Measurements from ENCODE around the gene RAPGEF4.
A peak's percentile ranks its signal among the peaks of the same experiment; 100 is the strongest.
"Not testable (repeated sequence)": the region's sequence is repeated elsewhere in the genome, so short reads cannot be mapped to it uniquely, and the experiment has no call there.

Gene RAPGEF4

GRCh38 chr2:172726172-172726735 is 9.4 kb upstream of the RAPGEF4 start:
- DNase-seq = peak; percentile 21

GRCh38 chr2:172730411-172730810 is 5.2 kb upstream of the RAPGEF4 start:
- DNase-seq = no peak

GRCh38 chr2:172734711-172735581 is 699 bp upstream of the RAPGEF4 start:
- peak; percentile 25 for DNase-seq

- DNase-seq = no peak
These were observed 954 bp downstream of the RAPGEF4 start for GRCh38 chr2:172736424-172737174.

- peak; percentile 21 for DNase-seq
These were observed 4.1 kb downstream of the RAPGEF4 start for GRCh38 chr2:172739661-172740266.

GRCh38 chr2:172740856-172741255 is 5.2 kb downstream of the RAPGEF4 start:
- no peak for DNase-seq

GRCh38 chr2:172742931-172743540 is 7.4 kb downstream of the RAPGEF4 start:
- DNase-seq = no peak

GRCh38 chr2:172743898-172744297 is 8.3 kb downstream of the RAPGEF4 start:
- DNase-seq = no peak

GRCh38 chr2:172745636-172746035 is 10.0 kb downstream of the RAPGEF4 start:
- DNase-seq = peak; percentile 45

- not testable (repeated sequence) for DNase-seq
These were observed 12.9 kb downstream of the RAPGEF4 start for GRCh38 chr2:172748543-172748942.

GRCh38 chr2:172749388-172749787 is 13.7 kb downstream of the RAPGEF4 start:
- DNase-seq = no peak

- DNase-seq = no peak
These were observed 15.9 kb downstream of the RAPGEF4 start for GRCh38 chr2:172751564-172751963.

GRCh38 chr2:172753610-172754009 is 18.0 kb downstream of the RAPGEF4 start:
- no peak for DNase-seq

GRCh38 chr2:172759441-172759840 is 23.8 kb downstream of the RAPGEF4 start:
- no peak for DNase-seq

GRCh38 chr2:172761306-172761705 is 25.7 kb downstream of the RAPGEF4 start:
- DNase-seq = no peak

- DNase-seq = no peak
These were observed 26.9 kb downstream of the RAPGEF4 start for GRCh38 chr2:172762574-172762973.

- no peak for DNase-seq
These were observed 27.4 kb downstream of the RAPGEF4 start for GRCh38 chr2:172763079-172763478.

GRCh38 chr2:172765662-172766061 is 30.0 kb downstream of the RAPGEF4 start:
- DNase-seq = no peak

- DNase-seq = no peak
These were observed 32.8 kb downstream of the RAPGEF4 start for GRCh38 chr2:172768401-172768800.

GRCh38 chr2:172769879-172770278 is 34.2 kb downstream of the RAPGEF4 start:
- DNase-seq = no peak

GRCh38 chr2:172770887-172771286 is 35.2 kb downstream of the RAPGEF4 start:
- no peak for DNase-seq

GRCh38 chr2:172772633-172773032 is 37.0 kb downstream of the RAPGEF4 start:
- peak; percentile 12 for DNase-seq

GRCh38 chr2:172774302-172774701 is 38.7 kb downstream of the RAPGEF4 start:
- no peak for DNase-seq

Measured in fibroblast of skin of right biceps (primary cell).